Inferior parietal cortex (tissue), 1 donor: ENCODE measurements around the gene SPINK7.
"Not testable (repeated sequence)": the region's sequence is repeated elsewhere in the genome, so short reads cannot be mapped to it uniquely, and the experiment has no call there.

Experiments
- DNase-seq: peaks from one replicate; pipeline ENCODE4 v3.0.0-alpha.2; 2016; ENCODE audit errors: extremely low spot score

Gene SPINK7

GRCh38 chr5:148312153-148312552 is at the start of gene SPINK7:
SPINK7 (plus strand) TSS chr5:148312423; CDS start chr5:148312484, 61 bp downstream.
- no peak for DNase-seq

DNA sequence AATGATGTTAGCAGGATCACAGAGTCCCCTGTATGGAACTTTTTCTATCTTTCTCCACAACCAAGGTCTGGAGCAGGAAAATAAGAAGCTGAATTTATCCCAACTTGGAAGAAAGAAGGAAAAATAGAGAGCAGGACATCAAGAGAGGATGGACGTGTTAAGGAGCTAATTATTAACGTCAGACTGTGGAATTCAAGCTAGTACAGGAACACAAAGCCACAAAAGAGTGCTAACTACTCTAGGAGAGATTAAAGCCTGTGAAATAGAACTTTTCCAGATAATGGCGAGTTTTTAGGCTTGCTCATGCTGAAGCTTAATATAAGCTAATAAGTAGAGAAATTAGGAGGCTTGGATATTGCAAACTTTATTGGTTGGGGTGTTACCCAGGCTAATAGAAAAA is 44.3 kb upstream of the SPINK7 start:
- DNase-seq, result no peak

- no peak for DNase-seq
Measured at GRCh38 chr5:148268566-148268965, 43.7 kb upstream of the SPINK7 start, which contains the start of gene SPINK13. SPINK13 (plus strand) TSS chr5:148268794; CDS start chr5:148270073, 1,279 bp downstream.

GRCh38 chr5:148275129-148275528 is 37.1 kb upstream of the SPINK7 start:
- not testable (repeated sequence) for DNase-seq

GRCh38 chr5:148280893-148281292 is 31.3 kb upstream of the SPINK7 start:
- DNase-seq, result not testable (repeated sequence)

DNA sequence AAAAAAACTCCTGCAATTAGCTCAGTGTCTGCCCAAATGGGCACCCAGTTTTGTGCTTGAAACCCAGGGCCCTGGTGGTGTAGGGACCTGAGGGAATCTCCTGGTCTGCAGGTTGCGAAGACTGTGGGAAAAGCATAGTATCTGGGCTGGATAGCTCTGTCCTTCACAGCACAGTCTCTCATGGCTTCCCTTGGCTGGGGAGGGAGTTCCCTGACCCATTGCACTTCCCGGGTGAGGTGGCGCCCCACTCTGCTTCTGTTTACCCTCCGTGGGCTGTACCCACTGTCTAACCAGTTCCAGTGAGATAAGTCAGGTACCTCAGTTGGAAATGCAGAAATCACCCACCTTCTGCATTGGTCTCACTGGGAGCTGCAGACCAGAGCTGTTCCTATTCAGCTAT is 30.9 kb upstream of the SPINK7 start:
- not testable (repeated sequence) for DNase-seq

GRCh38 chr5:148290271-148291195 is 21.7 kb upstream of the SPINK7 start:
- no peak for DNase-seq

DNA sequence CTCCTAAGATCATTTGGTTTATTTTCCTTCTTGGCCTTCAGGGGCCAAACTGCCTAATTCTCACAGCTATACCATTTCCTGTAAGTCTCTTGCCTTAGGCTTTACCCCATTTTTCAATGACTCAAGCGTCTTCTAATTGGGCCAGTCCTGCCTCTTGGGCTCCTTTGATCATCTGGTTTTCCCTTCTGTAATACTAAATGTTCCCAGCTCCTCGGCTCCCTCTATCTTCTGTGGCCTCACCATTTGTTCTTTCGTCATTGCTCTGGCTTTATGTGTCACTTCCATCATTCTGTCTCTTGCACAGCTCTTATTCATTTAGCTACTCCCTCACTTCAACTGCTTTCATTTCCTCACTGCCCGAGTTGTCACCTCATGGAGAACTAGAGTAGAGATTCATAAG is 14.5 kb upstream of the SPINK7 start:
- DNase-seq, result no peak

GRCh38 chr5:148306446-148306845 is 5.8 kb upstream of the SPINK7 start:
- no peak for DNase-seq

- no peak for DNase-seq
Measured at GRCh38 chr5:148309019-148309418, 3.2 kb upstream of the SPINK7 start.

DNA sequence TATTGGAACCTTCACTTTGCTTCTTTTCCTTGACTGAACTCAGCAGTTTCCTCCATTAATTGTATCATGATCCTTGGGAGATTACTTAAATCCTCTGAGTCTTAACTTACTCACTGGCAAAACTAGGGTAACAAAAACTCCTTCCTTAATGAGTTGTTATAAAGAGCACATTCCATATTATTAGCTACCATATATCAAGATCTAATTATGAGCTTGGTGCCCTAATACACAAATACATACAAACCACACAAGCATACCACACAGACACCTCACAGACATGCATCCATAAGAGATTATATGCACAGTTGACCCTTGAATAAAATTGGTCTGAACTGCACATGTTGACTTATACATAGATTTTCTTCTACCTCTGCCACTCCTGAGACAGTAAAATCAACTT is 2.5 kb upstream of the SPINK7 start:
- DNase-seq, result no peak

- DNase-seq, result no peak
Measured at GRCh38 chr5:148311484-148311883, 739 bp upstream of the SPINK7 start.

- no peak for DNase-seq
Measured at GRCh38 chr5:148314187-148314586, 2.0 kb downstream of the SPINK7 start.

DNA sequence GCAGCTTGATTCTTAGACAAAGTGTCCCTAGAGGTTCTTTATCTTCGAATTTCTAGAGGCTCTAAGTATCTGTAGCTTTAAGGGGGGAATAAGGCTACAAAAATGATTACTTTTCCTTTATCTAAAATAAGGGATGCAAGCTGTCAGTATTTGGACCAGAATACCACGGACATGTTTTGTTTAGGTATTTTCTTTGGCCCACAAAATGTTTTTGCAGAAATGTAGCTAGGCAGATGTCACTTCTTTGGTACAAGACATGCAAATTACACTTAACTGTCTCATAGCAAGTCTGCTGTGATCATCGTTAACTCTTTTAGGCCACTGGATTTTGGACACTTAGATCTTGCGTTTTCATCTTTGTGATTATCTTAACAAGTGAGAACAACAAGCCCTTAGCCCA is 2.5 kb downstream of the SPINK7 start:
- DNase-seq, result no peak

- DNase-seq, result not testable (repeated sequence)
Measured at GRCh38 chr5:148320011-148320963, 8.1 kb downstream of the SPINK7 start.

DNA sequence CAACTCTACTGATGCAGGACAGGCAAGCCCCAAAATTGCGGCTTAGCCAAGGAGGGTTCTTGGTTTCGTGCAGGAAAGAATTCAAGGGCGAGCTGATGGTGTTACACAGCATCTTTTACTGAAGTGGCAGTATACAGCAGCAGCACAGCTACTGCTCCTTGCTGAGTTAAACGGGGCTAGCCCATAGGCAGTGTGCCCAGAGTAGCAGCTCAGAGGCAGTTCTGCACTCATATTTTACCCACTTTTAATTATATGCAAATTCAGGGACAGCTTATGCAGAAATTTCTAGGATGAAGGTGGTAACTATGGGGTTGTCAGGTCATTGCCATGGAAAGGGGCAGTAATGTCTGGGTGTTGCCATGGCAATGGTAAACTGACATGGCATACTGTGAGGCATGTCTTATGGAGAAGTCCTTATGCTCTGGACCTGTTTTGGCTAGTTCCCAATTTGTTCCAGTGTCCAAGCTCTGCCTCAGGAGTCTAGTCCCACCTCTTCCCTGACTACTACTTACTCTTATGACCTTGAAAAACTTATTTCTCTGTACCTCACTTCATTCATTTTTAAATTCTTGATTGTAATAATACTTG is 21.1 kb downstream of the SPINK7 start:
- DNase-seq, result no peak

GRCh38 chr5:148335259-148335658 is 23.0 kb downstream of the SPINK7 start, which contains the start of gene SPINK9:
SPINK9 (plus strand) TSS chr5:148335559; CDS start chr5:148335614, 55 bp downstream.
- DNase-seq, result no peak

DNA sequence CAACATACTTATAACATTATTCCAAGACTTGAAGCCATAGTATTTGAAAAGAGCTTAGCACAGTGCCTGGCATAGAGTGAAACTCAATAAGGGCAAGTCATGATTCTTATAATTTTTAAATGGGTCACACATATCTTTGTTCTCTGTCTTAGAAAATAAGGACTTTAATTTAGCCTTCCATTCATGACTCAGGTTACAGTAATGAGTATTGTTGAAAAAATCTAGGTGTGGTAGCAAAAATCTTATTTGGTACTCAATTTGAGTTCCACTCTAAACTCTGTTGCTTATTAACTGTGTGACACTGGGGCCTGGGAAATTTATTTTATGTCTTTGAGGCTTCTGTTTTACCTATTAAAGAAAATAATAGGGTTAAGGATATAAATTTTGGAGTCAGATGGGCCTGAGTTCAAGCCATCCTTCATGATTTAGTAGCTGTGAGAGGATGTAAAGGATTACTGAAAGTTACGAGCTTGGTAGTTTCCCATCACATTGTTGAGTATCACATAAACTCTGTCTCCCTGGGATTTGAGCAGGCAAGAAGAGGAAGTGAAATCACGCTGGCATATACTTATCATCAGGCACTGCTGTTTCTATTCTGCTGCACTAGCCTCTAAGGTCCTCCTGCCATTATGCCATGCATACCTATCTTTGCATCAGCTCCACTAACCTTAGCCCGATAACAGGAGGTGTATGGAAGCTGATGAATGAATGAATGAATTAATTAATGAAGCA is 24.6 kb downstream of the SPINK7 start:
- DNase-seq, result no peak

- DNase-seq, result no peak
Measured at GRCh38 chr5:148342371-148343045, 30.3 kb downstream of the SPINK7 start.

- DNase-seq, result no peak
Measured at GRCh38 chr5:148343046-148343407, 30.8 kb downstream of the SPINK7 start.
